Neutrophil (primary cell): ENCODE data around the gene CFAP210.
A peak's percentile ranks its signal among the peaks of the same experiment; 100 is the strongest.

Source experiments
- H3K27ac ChIP-seq: fragments of 200-600 bp; sonication (generic); 2 replicates; pipeline ENCODE4 v1.5.1; 2016; ENCODE audit warnings: mild to moderate bottlenecking, moderate library complexity
- H3K27me3 ChIP-seq: fragments of 200-600 bp; sonication (generic); 2 replicates; pipeline ENCODE4 v1.6.0; 2016; ENCODE audit warnings: mild to moderate bottlenecking
- H3K36me3 ChIP-seq: fragments of 200-600 bp; sonication (generic); 2 replicates; pipeline ENCODE4 v1.5.1; 2017
- H3K4me1 ChIP-seq, 2 experiments: fragments of 200-600 bp in 1 of 2; sonication (generic) in 1 of 2; 1 replicate in 1 of 2; 2 replicates in 1 of 2; pipeline versions ENCODE4 v1.5.1 to v1.6.1; 2013 to 2016; ENCODE audit warnings: low read depth in 1 of 2, low read length in 1 of 2, mild to moderate bottlenecking in 1 of 2, moderate library complexity in 1 of 2; ENCODE audit not compliant: control insufficient read depth in 1 of 2, insufficient read depth in 1 of 2
- H3K4me3 ChIP-seq, 2 experiments: fragments of 200-600 bp in 1 of 2; sonication (generic) in 1 of 2; 1 replicate in 1 of 2; 2 replicates in 1 of 2; pipeline ENCODE4 v1.5.1; 2013 to 2016; ENCODE audit warnings: low read depth in 1 of 2, low read length in 1 of 2, mild to moderate bottlenecking in 1 of 2, moderate library complexity in 1 of 2
- H3K9me3 ChIP-seq: fragments of 200-600 bp; sonication (generic); 2 replicates; pipeline ENCODE4 v1.5.1; 2016
- CTCF ChIP-seq: fragments of 200-600 bp; sonication (generic); IDR thresholded peaks from 2 replicates; pipeline ENCODE4 v1.5.1; 2016; ENCODE audit warnings: antibody characterized with exemption

CFAP210 gene

DNA sequence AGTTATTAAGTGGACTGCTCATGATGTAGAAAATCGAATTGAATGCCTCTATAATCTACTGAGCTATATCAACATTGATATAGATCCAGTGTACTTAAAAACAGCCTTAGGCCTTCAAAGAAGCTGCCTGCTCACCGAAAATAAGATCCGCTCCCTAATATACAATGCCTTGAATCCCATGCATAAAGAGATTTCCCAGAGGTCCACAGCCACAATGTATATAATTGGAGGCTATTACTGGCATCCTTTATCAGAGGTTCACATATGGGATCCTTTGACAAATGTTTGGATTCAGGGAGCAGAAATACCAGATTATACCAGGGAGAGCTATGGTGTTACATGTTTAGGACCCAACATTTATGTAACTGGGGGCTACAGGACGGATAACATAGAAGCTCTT, 41.4 kb upstream of the CFAP210 start:
- TF ChIP-seq CTCF: no peak
- Histone ChIP-seq H3K9me3 (no peaks in the 10 kb centered on the region), H3K36me3 (no peaks in the 10 kb centered on the region), H3K4me3 (no peak overlapping the region), H3K27me3 (peaks cover 31% of the 10 kb centered on the region), H3K27ac (no peak overlapping the region), H3K4me1 (peaks cover 8 to 16% of the 10 kb centered on the region in 2 experiments)

DNA sequence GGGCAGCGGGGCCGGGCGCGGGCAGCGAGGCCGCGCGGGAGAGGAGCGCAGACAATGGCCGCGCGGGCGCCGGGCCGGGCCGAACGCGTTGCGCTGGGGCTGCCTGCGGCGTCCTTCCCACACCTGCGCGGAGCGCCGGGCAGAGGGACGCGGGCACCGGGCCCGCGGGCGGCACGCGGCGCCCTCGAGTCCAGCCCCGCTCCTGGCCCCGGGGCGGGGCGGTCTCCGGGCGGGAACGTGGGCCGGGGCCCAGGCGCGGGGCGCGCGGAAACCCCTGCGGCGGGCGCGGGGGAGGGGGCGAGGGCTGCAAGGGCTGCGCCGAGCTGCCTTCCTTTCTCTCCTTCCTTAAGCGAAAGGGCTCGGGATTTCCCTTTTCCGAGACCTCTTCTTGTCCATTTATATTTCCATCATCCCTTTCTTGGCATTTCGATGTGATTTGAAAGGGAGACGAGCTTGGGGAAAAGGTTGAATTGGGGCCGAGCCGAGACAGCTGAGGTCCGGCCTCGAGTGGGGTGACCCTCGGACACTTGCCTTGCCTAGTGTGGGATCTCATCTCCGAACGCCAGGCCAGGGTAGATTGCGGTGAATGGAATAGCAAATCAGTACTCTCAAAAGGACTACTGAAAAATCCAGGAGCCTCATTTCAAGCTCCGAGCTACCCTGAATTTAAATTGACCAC, 40.1 kb upstream of the CFAP210 start:
- peak overlapping the region; percentile 36 to 43 for H3K4me3 ChIP-seq
- H3K27me3 ChIP-seq: peaks cover 31% of the 10 kb centered on the region
- H3K36me3 ChIP-seq: no peaks in the 10 kb centered on the region
- no peak for TF ChIP-seq CTCF
- H3K27ac ChIP-seq: no peak overlapping the region
- H3K4me1 ChIP-seq: peaks cover 8 to 16% of the 10 kb centered on the region in 2 experiments
- H3K9me3 ChIP-seq: no peaks in the 10 kb centered on the region

GRCh38 chr2:169732583-169733358, 38.6 kb upstream of the CFAP210 start:
- no peak for TF ChIP-seq CTCF
- peaks cover 8 to 16% of the 10 kb centered on the region in 2 experiments for H3K4me1 ChIP-seq
- no peaks in the 10 kb centered on the region for H3K36me3 ChIP-seq
- peak overlapping the region in 1 of 2 experiments; percentile 61 for H3K4me3 ChIP-seq
- peaks cover 31% of the 10 kb centered on the region for H3K27me3 ChIP-seq
- H3K9me3 ChIP-seq: no peaks in the 10 kb centered on the region
- H3K27ac ChIP-seq: no peak overlapping the region

DNA sequence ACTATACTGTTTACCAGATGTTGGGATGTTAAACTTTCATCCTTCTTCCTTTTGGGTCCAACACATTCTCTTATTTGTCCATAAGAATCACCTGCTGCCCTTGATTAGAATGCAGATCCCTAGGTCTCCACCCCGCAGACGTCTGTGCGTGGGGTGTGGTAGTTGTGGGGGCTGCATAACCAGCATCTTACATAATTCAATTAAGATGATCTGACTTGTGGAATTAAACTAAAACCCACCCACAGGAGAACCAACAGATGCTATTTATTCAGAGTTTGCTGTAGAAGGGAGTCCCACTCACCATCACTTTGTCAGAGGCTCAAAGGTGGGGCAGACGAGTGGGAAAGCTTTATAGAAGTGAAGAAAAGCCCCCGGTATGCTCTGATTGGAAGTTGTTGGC, 37.9 kb upstream of the CFAP210 start:
- H3K36me3 ChIP-seq: no peaks in the 10 kb centered on the region
- peaks cover 8 to 16% of the 10 kb centered on the region in 2 experiments for H3K4me1 ChIP-seq
- H3K4me3 ChIP-seq: no peak overlapping the region
- no peak overlapping the region for H3K27ac ChIP-seq
- H3K9me3 ChIP-seq: no peaks in the 10 kb centered on the region
- peaks cover 31% of the 10 kb centered on the region for H3K27me3 ChIP-seq
- TF ChIP-seq CTCF: no peak

DNA sequence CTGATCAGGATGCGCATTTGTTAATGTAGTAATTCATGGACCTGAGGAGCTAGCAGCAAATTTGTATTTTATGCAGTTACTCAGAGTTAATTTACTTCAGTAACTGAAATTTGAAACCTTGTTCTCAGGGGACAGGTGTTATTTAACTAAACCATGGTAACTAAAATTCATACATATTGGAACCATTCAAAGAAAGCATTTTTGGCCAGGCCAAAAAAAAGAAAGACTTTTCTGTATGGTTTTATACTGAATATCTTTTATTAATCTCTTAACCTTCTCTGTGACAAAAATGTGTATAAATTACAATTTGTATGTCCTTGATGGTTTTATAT, 35.0 kb upstream of the CFAP210 start:
- no peak overlapping the region for H3K4me3 ChIP-seq
- no peak for TF ChIP-seq CTCF
- no peaks in the 10 kb centered on the region for H3K9me3 ChIP-seq
- H3K27ac ChIP-seq: no peak overlapping the region
- H3K36me3 ChIP-seq: no peaks in the 10 kb centered on the region
- H3K4me1 ChIP-seq: peaks cover 4 to 11% of the 10 kb centered on the region in 2 experiments
- peaks cover 20% of the 10 kb centered on the region for H3K27me3 ChIP-seq
